ENCODE data around the gene KLC3.
"Not testable (repeated sequence)": the region's sequence is repeated elsewhere in the genome, so short reads cannot be mapped to it uniquely, and the experiment has no call there.

KLC3 gene

DNA sequence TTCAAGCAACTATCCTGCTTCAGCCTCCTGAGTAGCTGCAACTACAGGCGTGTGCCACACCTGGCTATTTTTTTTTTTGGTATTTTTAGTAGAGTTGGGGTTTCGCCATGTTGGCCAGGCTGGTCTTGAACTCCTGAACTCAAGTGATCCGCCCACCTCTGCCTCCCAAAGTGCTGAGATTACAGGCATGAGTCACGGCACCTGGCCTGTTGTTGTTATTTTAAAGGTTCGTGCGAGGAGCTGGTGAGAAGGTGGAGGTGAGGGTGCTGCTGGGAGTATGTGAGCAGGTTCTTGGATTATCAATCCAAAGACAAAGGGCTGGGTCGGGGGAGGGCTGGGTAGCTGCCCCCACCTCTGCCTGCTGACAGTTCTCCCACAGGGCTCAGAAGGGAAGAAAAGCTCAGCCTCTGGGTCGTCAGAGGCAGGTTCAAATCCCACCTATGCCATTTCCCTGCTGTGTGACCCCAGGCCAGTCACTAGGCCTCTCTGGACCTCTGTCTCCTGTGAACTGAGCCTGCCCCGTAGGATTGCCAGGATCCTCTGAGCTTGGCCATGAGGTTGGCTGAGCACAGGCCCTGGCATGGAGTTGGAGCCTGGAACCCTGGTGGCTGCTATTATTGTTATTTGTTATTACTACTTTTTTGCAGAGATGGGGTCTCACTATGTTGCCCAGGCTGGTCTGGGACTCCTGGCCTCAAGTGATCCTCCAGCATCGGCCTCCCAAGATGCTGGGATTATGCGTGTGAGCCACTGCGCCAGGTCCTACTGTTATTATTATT, 19.4 kb upstream of the KLC3 start:
- DNase-seq = no peak

DNA sequence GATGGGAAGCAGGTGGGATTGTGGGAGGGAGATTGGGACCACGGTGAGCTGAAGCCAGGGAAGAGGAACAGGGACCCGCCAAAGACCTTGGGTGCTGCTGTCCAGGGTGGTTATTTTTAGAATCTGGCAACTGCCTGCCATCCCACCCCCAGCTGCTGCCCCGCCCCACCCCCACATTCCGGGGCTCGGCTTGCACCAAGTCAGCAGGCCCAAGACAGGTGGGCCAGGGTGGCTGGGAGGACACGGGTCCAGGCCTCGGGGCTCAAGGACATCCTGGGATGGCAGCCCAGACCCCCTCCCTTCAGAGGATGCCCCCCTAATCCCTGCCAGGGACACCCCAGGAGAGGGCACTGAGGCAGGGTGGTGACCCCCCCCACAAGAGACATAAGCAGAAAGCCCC, 18.7 kb upstream of the KLC3 start:
- no peak for DNase-seq

DNA sequence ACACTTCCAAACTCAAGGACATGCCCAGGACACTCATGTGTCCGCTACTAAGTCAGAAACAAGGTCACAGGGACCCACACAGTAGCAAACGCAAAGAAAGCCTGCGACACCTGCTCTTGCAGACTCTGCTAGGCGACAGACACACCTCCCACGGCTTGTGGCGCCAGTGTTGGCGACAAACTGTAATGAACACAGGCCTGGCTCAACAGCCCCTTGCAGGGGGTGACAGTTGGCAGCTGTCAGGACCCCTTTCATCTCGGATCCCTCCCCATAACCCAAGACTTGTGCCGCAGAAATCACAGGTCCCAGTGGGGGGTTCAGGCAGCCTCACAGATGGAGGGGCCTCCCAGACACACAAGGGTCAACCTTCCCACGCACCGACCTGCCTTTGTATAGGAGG, 18.2 kb upstream of the KLC3 start:
- no peak for DNase-seq

DNA sequence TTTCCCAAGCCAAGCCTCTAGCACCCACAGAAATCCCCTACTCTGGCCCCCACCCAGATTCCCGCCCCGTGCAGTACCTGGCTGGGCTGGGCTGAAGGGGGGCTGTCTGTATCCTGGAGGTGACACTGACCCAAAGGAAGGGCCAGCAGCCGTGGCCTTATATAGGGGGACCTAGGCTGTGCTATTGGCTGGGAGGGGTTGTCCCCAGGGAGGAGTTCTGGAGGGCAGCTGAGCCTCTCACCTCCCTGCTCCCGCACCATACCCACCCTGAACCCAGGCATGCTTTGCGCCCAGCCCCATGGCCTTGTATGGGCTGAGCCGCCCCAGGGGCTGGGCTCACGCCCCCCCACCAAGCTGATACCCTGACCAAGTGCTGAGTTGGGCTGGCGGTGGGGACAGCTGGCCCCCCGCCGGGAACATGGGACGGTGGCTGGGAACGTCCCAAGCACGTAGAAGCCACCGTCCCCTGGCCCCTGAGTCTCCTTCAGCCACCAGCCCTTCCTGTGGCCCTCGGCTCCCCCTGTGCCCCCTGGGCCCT, 17.7 kb upstream of the KLC3 start, which contains the start of gene CKM:
Gene CKM, minus strand, starts transcription at position 132 of the 538 bp plus-strand sequence. CDS start 3,162 bp downstream, outside the sequence.
- DNase-seq = no peak

GRCh38 chr19:45323671-45324081, 16.9 kb upstream of the KLC3 start:
- no peak for DNase-seq

DNA sequence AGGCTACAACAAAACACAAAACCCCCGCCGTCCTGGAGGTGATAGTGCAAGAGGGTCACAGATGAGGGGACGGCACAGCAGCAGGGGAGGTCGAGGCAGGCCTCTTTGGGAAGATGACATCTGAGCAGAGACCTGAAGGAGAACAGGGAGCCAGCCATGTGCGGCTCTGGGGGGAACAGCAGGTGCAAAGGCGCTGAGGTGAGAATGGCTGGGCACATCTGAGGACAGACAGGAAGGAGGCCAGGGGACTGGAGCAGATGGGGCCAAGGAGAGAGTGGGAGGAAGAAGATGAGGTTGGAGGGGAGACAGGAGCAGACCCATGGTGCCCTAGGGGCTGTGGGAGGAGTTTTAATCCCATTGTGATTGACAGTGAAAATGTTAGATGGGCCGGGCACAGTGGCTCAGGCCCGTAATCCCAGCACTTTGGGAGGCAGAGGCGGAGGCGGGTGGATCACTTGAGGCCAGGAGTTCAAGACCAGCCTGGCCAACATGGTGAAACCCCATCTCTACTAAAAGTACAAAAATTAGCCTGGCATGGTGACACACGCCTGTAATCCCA, 16.1 kb upstream of the KLC3 start:
- no peak for DNase-seq

GRCh38 chr19:45327404-45328143, 13.0 kb upstream of the KLC3 start:
- DNase-seq = no peak

GRCh38 chr19:45331411-45331810, 9.1 kb upstream of the KLC3 start:
- DNase-seq = no peak

GRCh38 chr19:45333609-45334303, 6.8 kb upstream of the KLC3 start:
- DNase-seq = no peak

GRCh38 chr19:45334881-45335280, 5.7 kb upstream of the KLC3 start:
- DNase-seq = not testable (repeated sequence)

DNA sequence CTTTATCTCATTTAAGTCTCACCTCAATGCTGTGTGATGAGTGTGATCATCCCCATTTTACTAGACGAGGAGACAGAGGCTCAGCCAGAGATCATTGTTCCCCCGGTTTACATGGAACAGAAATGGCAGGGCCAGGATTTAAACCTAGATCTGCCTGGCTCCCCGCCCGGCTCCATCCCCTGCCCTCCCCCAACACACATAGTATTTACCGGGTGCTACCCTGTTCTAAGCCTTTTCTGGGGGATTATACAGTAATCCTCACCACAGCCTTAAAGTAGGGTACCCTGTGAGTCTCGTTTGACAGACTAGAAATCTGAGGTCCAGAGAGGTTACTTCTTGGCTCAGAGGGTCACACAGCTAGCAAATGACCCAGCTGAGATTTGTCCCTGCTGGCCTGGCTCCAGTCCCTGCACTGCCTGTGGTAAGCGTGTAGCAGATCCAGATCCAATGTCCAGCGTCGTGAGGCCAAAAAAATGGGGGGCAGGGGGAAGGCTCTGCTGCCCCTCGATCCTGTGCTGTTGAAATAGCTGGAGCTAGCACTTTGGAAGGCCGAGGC, 3.8 kb upstream of the KLC3 start:
- no peak for DNase-seq

GRCh38 chr19:45339629-45340028, 921 bp upstream of the KLC3 start:
- DNase-seq = no peak

- no peak for DNase-seq
These were observed 426 bp downstream of the KLC3 start for GRCh38 chr19:45340899-45341453.

GRCh38 chr19:45342911-45343310, 2.4 kb downstream of the KLC3 start:
- no peak for DNase-seq

GRCh38 chr19:45344621-45345505, 4.3 kb downstream of the KLC3 start:
- no peak for DNase-seq

DNA sequence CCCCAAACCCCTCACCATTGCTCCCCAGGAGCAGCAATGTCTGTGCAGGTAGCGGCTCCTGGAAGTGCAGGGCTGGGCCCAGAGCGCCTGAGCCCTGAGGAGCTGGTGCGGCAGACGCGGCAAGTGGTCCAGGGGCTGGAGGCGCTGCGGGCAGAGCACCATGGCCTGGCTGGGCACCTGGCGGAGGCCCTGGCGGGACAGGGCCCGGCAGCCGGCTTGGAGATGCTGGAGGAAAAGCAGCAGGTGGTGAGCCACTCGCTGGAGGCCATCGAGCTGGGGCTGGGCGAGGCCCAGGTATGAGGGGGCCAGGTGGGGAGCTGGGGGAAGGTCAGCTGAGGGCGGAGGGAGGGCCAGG, 4.9 kb downstream of the KLC3 start:
- DNase-seq = no peak

DNA sequence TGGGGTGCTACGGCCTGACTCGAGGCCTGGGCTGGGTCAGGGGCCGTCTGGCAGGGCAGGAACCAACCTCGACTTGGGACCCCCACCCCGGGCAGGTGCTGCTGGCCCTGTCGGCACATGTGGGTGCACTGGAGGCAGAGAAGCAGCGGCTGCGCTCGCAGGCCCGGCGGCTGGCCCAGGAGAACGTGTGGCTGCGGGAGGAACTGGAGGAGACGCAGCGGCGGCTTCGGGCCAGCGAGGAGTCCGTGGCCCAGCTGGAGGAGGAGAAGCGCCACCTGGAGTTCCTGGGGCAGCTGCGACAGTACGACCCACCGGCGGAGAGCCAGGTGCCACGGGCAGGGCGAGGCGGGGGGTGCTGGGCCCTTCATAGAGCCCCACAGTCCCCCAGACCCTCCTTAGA, 5.9 kb downstream of the KLC3 start:
- no peak for DNase-seq

DNA sequence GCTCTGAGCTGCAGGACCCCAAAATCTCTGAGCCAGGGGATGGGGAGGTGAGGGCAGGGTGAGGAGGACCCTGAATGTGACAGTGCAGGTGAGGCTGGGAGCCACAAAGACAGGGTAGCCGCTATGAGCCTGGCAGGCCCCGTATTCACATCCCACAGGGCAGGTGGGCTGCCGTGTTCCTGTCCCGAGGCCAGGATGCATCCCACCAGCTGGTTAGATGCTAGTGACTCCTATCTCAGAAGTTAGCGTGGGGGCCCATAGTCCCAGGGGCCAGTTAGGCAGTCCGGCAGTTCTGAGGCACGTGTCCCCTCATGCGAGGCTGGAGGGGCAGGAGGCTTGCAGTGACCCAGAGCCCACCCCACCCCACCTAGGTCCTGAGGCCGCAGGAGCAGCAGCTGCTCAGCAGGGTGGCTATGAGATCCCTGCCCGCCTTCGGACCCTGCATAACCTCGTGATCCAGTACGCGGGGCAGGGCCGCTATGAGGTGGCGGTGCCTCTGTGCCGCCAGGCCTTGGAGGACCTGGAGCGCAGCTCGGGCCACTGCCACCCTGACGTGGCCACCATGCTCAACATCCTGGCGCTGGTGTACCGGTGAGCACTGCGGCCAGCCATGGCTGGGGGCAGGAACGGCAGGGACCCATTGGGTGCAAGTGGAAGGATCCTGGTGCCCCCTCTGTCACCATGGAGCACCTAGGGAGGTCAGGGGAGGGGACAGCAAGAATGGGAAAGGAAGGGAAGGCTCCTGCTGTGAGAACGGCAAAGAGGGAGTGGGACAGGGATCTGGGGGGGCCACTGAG, 7.2 kb downstream of the KLC3 start:
- DNase-seq = no peak

DNA sequence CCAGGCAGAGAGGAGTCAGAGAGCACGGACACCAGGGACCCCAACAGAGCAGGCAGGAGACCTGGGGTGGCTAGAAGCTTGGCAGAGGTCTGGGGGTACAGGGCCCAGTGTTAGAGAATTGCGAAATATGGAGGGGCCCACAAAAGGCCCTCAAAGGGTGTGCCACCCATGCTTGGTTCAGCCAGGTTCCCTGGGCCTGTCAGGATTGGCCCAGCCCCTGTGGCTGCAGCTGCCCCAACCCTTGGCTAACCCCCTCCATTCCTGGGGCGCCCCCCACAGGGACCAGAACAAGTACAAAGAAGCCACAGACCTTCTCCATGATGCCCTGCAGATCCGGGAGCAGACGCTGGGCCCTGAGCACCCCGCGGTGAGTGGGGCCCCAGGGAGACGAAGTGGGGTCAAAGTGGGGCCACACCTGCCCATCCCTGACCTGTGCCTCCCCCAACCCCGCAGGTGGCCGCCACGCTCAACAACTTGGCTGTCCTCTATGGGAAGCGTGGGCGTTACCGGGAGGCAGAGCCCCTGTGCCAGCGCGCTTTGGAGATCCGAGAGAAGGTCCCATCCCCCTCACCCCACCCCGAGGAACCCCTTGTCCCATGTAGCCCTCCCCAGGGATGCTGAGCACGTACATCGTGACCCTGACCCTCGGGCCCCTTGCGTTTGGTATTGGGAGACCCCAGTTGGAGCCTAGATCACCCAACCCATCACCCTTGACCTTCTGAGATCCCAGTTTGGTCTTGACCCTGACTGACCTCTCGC, 8.0 kb downstream of the KLC3 start:
- no peak for DNase-seq

DNA sequence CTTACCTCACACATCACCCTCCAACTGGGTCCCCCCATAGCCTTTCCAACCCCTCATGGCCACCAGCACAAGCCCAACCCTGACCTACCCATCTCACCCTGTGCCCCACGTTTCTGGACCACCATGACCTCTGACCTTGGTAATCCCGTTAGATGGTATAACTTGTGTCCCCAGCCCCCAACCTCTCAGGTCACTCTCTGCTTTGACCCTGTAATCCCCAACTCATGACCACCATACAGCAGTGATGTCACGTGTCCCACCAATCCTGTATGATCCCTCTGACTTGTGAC, 8.5 kb downstream of the KLC3 start:
- no peak for DNase-seq
